ENCODE results near the gene GPR135. TPM values are rescaled to one million over a fixed set of nuclear protein-coding genes. Genes with fewer than 3 reads are reported as not detected.

Gene GPR135
- total RNA-seq, 4 donors from 2014 or later: 1.6 to 3.8 (median 1.6) TPM

- in situ Hi-C loops (cut with MboI; ENCODE audit: low sequenced_read_pairs in 4 of 4): no loop called here
- peaks cover 0 to 9% of the 10 kb centered on the region in 2 donors for H3K4me1 ChIP-seq
- no peak overlapping the region for H3K4me3 ChIP-seq
Measured at GRCh38 chr14:59429790-59430189, 35.4 kb downstream of the GPR135 start.

GRCh38 chr14:59428581-59429012 is 36.6 kb downstream of the GPR135 start:
- ATAC-seq: no peak
- H3K27ac ChIP-seq: peak overlapping the region in 2 of 4 donors; percentile 39 to 71
- peaks cover 0 to 9% of the 10 kb centered on the region in 2 donors for H3K4me1 ChIP-seq
- H3K4me3 ChIP-seq: no peak overlapping the region
- in situ Hi-C loops (cut with MboI; ENCODE audit: low sequenced_read_pairs in 4 of 4): no loop called here
- TF ChIP-seq POLR2A (IDR thresholded peaks at IDR 0.05) (no peak), CTCF (IDR thresholded peaks at IDR 0.05 in 4 of 5, conservative IDR thresholded peaks at IDR 0.05 in 1 of 5) (peak in 1 of 5 experiments; percentile 21)
- H3K9me3 ChIP-seq: no peaks in the 10 kb centered on the region
- no peak for DNase-seq
- H3K27me3 ChIP-seq: no peaks in the 10 kb centered on the region
- intact Hi-C loops (cut with DNase I; ENCODE audit: low total_unique reads): loop anchor here (5.0 kb wide), 1 partner anchor 241 kb away; the partner anchor contains the start of gene DAAM1
- no peaks in the 10 kb centered on the region for H3K36me3 ChIP-seq

More at GRCh38 chr14:59429790-59430189, 35.4 kb downstream of the GPR135 start:
- Histone ChIP-seq H3K27me3 (no peaks in the 10 kb centered on the region), H3K27ac (no peak overlapping the region), H3K9me3 (no peaks in the 10 kb centered on the region), H3K36me3 (no peaks in the 10 kb centered on the region)
- intact Hi-C loops (cut with DNase I; ENCODE audit: low total_unique reads): loop anchor here (5.0 kb wide), 1 partner anchor 242 kb away; the partner anchor contains the start of gene DAAM1
- no peak for TF ChIP-seq CTCF (IDR thresholded peaks at IDR 0.05 in 4 of 5, conservative IDR thresholded peaks at IDR 0.05 in 1 of 5)
- no peak for TF ChIP-seq POLR2A (IDR thresholded peaks at IDR 0.05)
- no peak for DNase-seq
- ATAC-seq: no peak

- H3K27me3 ChIP-seq: no peaks in the 10 kb centered on the region
- no peak for TF ChIP-seq CTCF (IDR thresholded peaks at IDR 0.05 in 4 of 5, conservative IDR thresholded peaks at IDR 0.05 in 1 of 5)
- TF ChIP-seq POLR2A (IDR thresholded peaks at IDR 0.05): no peak
- H3K9me3 ChIP-seq: no peaks in the 10 kb centered on the region
- ATAC-seq: peak; percentile 59 to 74
- in situ Hi-C loops (cut with MboI; ENCODE audit: low sequenced_read_pairs in 4 of 4) (no loop called here), intact Hi-C loops (cut with DNase I; ENCODE audit: low total_unique reads) (loop anchor here (5.0 kb wide), 1 partner anchor 241 kb away; the partner anchor contains the start of gene DAAM1)
- DNase-seq: peak; percentile 12 to 44
- no peaks in the 10 kb centered on the region for H3K36me3 ChIP-seq
- no peak overlapping the region for H3K4me3 ChIP-seq
- H3K27ac ChIP-seq: peak overlapping the region; percentile 12 to 71 (median 41)
- H3K4me1 ChIP-seq: peaks cover 0 to 9% of the 10 kb centered on the region in 2 donors
Measured at GRCh38 chr14:59427653-59428580, 37.3 kb downstream of the GPR135 start.

GRCh38 chr14:59425322-59425935 is 39.8 kb downstream of the GPR135 start:
- H3K9me3 ChIP-seq: no peaks in the 10 kb centered on the region
- no peaks in the 10 kb centered on the region for H3K27me3 ChIP-seq
- in situ Hi-C loops (cut with MboI; ENCODE audit: low sequenced_read_pairs in 4 of 4): no loop called here
- peak overlapping the region in 2 of 4 donors; percentile 43 to 62 for H3K27ac ChIP-seq
- H3K4me3 ChIP-seq: no peak overlapping the region
- peaks cover 0 to 12% of the 10 kb centered on the region in 2 donors for H3K4me1 ChIP-seq
- no peak for ATAC-seq
- TF ChIP-seq CTCF (IDR thresholded peaks at IDR 0.05 in 4 of 5, conservative IDR thresholded peaks at IDR 0.05 in 1 of 5): no peak
- intact Hi-C loops (cut with DNase I; ENCODE audit: low total_unique reads): loop anchor here (5.0 kb wide), 1 partner anchor 238 kb away; the partner anchor contains the start of gene DAAM1
- no peaks in the 10 kb centered on the region for H3K36me3 ChIP-seq
- no peak for DNase-seq

All from gastrocnemius medialis (tissue), 4 donors.